Neuronal stem cell (in vitro differentiated cells): Measurements from ENCODE around the gene ABI2.

Source experiments
- DNase-seq: peaks from one replicate; pipeline ENCODE4 v3.0.0-alpha.2; 2013; ENCODE audit warnings: low spot score
- H2AFZ ChIP-seq: one replicate; pipeline ENCODE4 v1.6.1; 2013; ENCODE audit warnings: mild to moderate bottlenecking, low read length, inconsistent platforms
- H2AK5ac ChIP-seq: 2 replicates; pipeline ENCODE4 v1.6.1; 2013; ENCODE audit warnings: low read depth, mild to moderate bottlenecking, inconsistent platforms, low read length, moderate library complexity, mixed read lengths
- H2BK120ac ChIP-seq: 2 replicates; pipeline ENCODE4 v1.6.1; 2013; ENCODE audit warnings: low read depth, mild to moderate bottlenecking, inconsistent platforms, low read length, moderate library complexity, mixed read lengths
- H2BK12ac ChIP-seq: one replicate; pipeline ENCODE4 v1.6.1; 2013; ENCODE audit warnings: low read length, inconsistent platforms
- H2BK15ac ChIP-seq: 2 replicates; pipeline ENCODE4 v1.6.1; 2013; ENCODE audit warnings: mild to moderate bottlenecking, low read length, inconsistent platforms, mixed read lengths
- H2BK5ac ChIP-seq: one replicate; pipeline ENCODE4 v1.6.1; 2013; ENCODE audit warnings: inconsistent platforms, mild to moderate bottlenecking, low read length, moderate library complexity
- H3K14ac ChIP-seq: one replicate; pipeline ENCODE4 v1.6.1; 2013; ENCODE audit warnings: low read length, inconsistent platforms
- H3K18ac ChIP-seq: 2 replicates; pipeline ENCODE4 v1.6.1; 2013; ENCODE audit warnings: low read length, inconsistent platforms
- H3K23ac ChIP-seq: 2 replicates; pipeline ENCODE4 v1.6.1; 2013; ENCODE audit warnings: low read depth, mild to moderate bottlenecking, mixed read lengths, low read length, inconsistent platforms; ENCODE audit not compliant: poor library complexity
- H3K27ac ChIP-seq: replicated peaks from 3 replicates; pipeline ENCODE4 v1.5.1; 2013; ENCODE audit warnings: low read length, inconsistent platforms
- H3K27me3 ChIP-seq, 3 experiments: 2 replicates each; pipeline ENCODE4 v1.6.1; 2013; ENCODE audit warnings: low read length in 3 of 3, mild to moderate bottlenecking in 2 of 3, inconsistent platforms in 1 of 3, low read depth in 1 of 3, mixed read lengths in 1 of 3, moderate library complexity in 1 of 3; ENCODE audit not compliant: control insufficient read depth in 3 of 3, insufficient read depth in 3 of 3
- H3K36me3 ChIP-seq, 2 donors: replicated peaks in 1 of 2; 2 replicates each; pipeline ENCODE4 v1.6.1; 2013; ENCODE audit warnings: low read length in 2 of 2; ENCODE audit not compliant: control insufficient read depth in 2 of 2, insufficient read depth in 2 of 2
- H3K4ac ChIP-seq: 2 replicates; pipeline ENCODE4 v1.6.1; 2013; ENCODE audit warnings: inconsistent platforms, mild to moderate bottlenecking, low read length, moderate library complexity
- H3K4me1 ChIP-seq, 2 donors: 1 replicate in 1 of 2; 2 replicates in 1 of 2; pipeline ENCODE4 v1.6.1; 2013; ENCODE audit warnings: low read length in 2 of 2, low read depth in 1 of 2; ENCODE audit not compliant: control insufficient read depth in 2 of 2, insufficient read depth in 1 of 2
- H3K4me2 ChIP-seq: one replicate; pipeline ENCODE4 v1.6.1; 2013; ENCODE audit warnings: mild to moderate bottlenecking, low read length, inconsistent platforms; ENCODE audit not compliant: insufficient read depth, poor library complexity, severe bottlenecking
- H3K4me3 ChIP-seq, 2 donors: 2 replicates each; pipeline ENCODE4 v1.5.1; 2013; ENCODE audit warnings: low read length in 2 of 2, mild to moderate bottlenecking in 2 of 2, inconsistent platforms in 1 of 2, moderate library complexity in 1 of 2
- H3K79me1 ChIP-seq: one replicate; pipeline ENCODE4 v1.6.1; 2013; ENCODE audit warnings: low read depth, mild to moderate bottlenecking, inconsistent platforms, low read length, moderate library complexity
- H3K9ac ChIP-seq: one replicate; pipeline ENCODE4 v1.6.1; 2013; ENCODE audit warnings: mild to moderate bottlenecking, low read depth, low read length, inconsistent platforms; ENCODE audit not compliant: poor library complexity
- H3K9me3 ChIP-seq, 2 donors: replicated peaks in 1 of 2; 2 replicates each; pipeline versions ENCODE3 to v1.6.1; 2013; ENCODE audit warnings: low read length in 2 of 2, mild to moderate bottlenecking in 2 of 2, inconsistent platforms in 1 of 2, low read depth in 1 of 2, mixed read lengths in 1 of 2, moderate library complexity in 1 of 2; ENCODE audit not compliant: control insufficient read depth in 2 of 2, insufficient read depth in 1 of 2
- H4K8ac ChIP-seq: one replicate; pipeline ENCODE4 v1.6.1; 2013; ENCODE audit warnings: low read depth, mild to moderate bottlenecking, inconsistent platforms, low read length, moderate library complexity
- H4K91ac ChIP-seq: one replicate; pipeline ENCODE4 v1.6.1; 2013; ENCODE audit warnings: low read length, low read depth, mild to moderate bottlenecking, inconsistent platforms; ENCODE audit not compliant: poor library complexity
- WGBS, 2 donors: extraction: QIAGEN DNeasy Blood & Tissue Kit; methylation state at CpG; one replicate each; pipeline ENCODE4 v1.1.7; 2013; ENCODE audit warnings: missing lambda C conversion rate in 2 of 2, mixed read lengths in 1 of 2; ENCODE audit not compliant: insufficient read length in 2 of 2, insufficient replicate concordance in 1 of 2; ENCODE audit errors: extremely low coverage in 2 of 2; 5-methylcytosine and 5-hydroxymethylcytosine counted together

Gene ABI2

GRCh38 chr2:203489531-203489930, 161.3 kb downstream of the ABI2 start:
- Histone ChIP-seq H3K9ac (no peak overlapping the region), H2AK5ac (no peak overlapping the region), H2AFZ (no peak overlapping the region), H2BK12ac (no peak overlapping the region), H2BK5ac (no peak overlapping the region), H3K18ac (no peak overlapping the region), H2BK15ac (no peak overlapping the region), H3K27ac (no peak overlapping the region), H3K79me1 (no peaks in the 10 kb centered on the region), H3K23ac (no peak overlapping the region), H2BK120ac (no peak overlapping the region), H3K9me3 (no peaks in the 10 kb centered on the region), H3K4ac (no peak overlapping the region), H3K4me3 (no peak overlapping the region), H3K14ac (no peak overlapping the region), H4K8ac (no peak overlapping the region), H4K91ac (no peak overlapping the region), H3K36me3 (peaks cover 7 to 67% of the 10 kb centered on the region in 2 donors), H3K4me2 (no peak overlapping the region), H3K4me1 (no peaks in the 10 kb centered on the region), H3K27me3 (no peaks in the 10 kb centered on the region)
- DNase-seq = no peak
- WGBS, 2 donors = no CpG with 5 or more reads among the region's 6 CpGs

DNA sequence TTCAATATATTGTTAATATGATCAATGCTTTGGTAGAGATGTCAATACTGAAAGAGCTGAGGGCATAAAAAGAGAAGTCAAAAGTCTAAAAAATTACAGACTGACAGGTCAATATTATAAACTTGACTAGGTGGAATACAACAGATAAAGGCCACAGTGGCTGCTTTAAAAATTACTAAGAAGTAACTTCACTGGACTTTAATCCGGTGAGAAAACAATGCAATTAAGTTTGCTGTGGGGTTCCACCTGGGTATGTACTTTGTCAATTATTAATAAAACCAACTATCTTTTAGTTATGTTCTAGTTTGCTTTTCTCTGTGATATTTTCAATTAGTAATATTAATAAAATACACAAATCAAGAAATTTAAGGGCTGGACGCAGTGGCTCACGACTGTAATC, 162.2 kb downstream of the ABI2 start:
- Histone ChIP-seq H3K9me3 (peaks cover 0 to 4% of the 10 kb centered on the region in 2 donors), H3K4me2 (no peak overlapping the region), H3K18ac (no peak overlapping the region), H3K27ac (no peak overlapping the region), H4K8ac (no peak overlapping the region), H2AK5ac (no peak overlapping the region), H2BK15ac (no peak overlapping the region), H3K23ac (no peak overlapping the region), H2AFZ (no peak overlapping the region), H3K36me3 (peaks cover 7 to 68% of the 10 kb centered on the region in 2 donors), H2BK5ac (no peak overlapping the region), H3K9ac (no peak overlapping the region), H2BK120ac (no peak overlapping the region), H3K4me3 (no peak overlapping the region), H3K27me3 (no peaks in the 10 kb centered on the region), H3K4ac (no peak overlapping the region), H3K79me1 (no peaks in the 10 kb centered on the region), H3K4me1 (no peaks in the 10 kb centered on the region), H3K14ac (no peak overlapping the region), H4K91ac (no peak overlapping the region), H2BK12ac (no peak overlapping the region)
- DNase-seq = no peak
- no CpG with 5 or more reads among the region's 3 CpGs for WGBS, 2 donors

DNA sequence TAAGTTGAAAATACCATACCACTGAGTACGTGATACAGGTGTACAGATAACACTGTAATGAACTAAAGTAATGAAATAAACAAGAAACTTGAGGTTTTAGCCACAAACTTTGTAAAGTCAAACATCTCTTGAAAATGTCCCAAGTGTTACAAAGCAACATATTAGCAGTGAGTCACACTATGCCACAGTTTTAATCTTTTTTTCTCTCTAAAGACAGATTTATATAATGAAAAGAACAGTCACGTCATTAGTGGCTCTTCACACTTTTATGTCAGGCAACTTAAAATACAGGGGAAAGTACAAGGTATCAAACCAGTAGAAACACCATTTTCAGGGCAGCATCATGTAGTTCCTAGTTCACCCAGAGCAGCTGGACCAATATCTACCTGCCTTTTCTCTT, 164.8 kb downstream of the ABI2 start:
- no peaks in the 10 kb centered on the region for H3K4me1 ChIP-seq
- no peak overlapping the region for H2BK12ac ChIP-seq
- H3K4me3 ChIP-seq = no peak overlapping the region
- H3K14ac ChIP-seq = no peak overlapping the region
- H2BK5ac ChIP-seq = no peak overlapping the region
- no peak overlapping the region for H3K4me2 ChIP-seq
- H3K79me1 ChIP-seq = no peaks in the 10 kb centered on the region
- no CpG with 5 or more reads among the region's 2 CpGs for WGBS, 2 donors
- H2AFZ ChIP-seq = no peak overlapping the region
- H4K8ac ChIP-seq = no peak overlapping the region
- H3K4ac ChIP-seq = no peak overlapping the region
- no peak overlapping the region for H2BK120ac ChIP-seq
- peaks cover 5 to 50% of the 10 kb centered on the region in 2 donors for H3K36me3 ChIP-seq
- no peak overlapping the region for H3K9ac ChIP-seq
- H3K27me3 ChIP-seq = no peaks in the 10 kb centered on the region
- H4K91ac ChIP-seq = no peak overlapping the region
- H3K23ac ChIP-seq = no peak overlapping the region
- no peak overlapping the region for H2AK5ac ChIP-seq
- no peak for DNase-seq
- H3K18ac ChIP-seq = no peak overlapping the region
- H3K9me3 ChIP-seq = peaks cover 0 to 4% of the 10 kb centered on the region in 2 donors
- no peak overlapping the region for H2BK15ac ChIP-seq
- no peak overlapping the region for H3K27ac ChIP-seq
